ENCODE measurements around the gene ADORA2A. TPM values are rescaled to one million over a fixed set of nuclear protein-coding genes. Genes with fewer than 3 reads are reported as not detected.
"Not testable (repeated sequence)": the region's sequence is repeated elsewhere in the genome, so short reads cannot be mapped to it uniquely, and the experiment has no call there.

The ADORA2A gene
- total and polyA plus RNA-seq, 2 experiments from 2014 or later: 0.54 to 0.64 TPM

- Histone ChIP-seq H2AFZ (no peak overlapping the region), H3K4me2 (ENCODE audit: unreplicated experiment) (no peak overlapping the region), H3K36me3 (ENCODE audit: low read depth) (no peaks in the 10 kb centered on the region), H4K20me1 (ENCODE audit: insufficient read depth) (no peaks in the 10 kb centered on the region), H3F3A (ENCODE audit: insufficient read depth) (peaks cover 56% of the 10 kb centered on the region), H3K79me2 (ENCODE audit: insufficient read depth) (no peaks in the 10 kb centered on the region), H3K4me1 (ENCODE audit: insufficient read depth) (peaks cover 46% of the 10 kb centered on the region), H3K9me3 (ENCODE audit: low read depth) (no peaks in the 10 kb centered on the region), H3K9ac (no peak overlapping the region), H3K27ac (no peak overlapping the region), H3K9me2 (ENCODE audit: insufficient read depth) (no peaks in the 10 kb centered on the region), H3K27me3 (replicated peaks; ENCODE audit: insufficient read depth) (no peaks in the 10 kb centered on the region), H3K4me3 (no peak overlapping the region)
- in situ Hi-C loops (cut with MboI): no loop called here
- no peak for TF ChIP-seq EZH2phosphoT487 (IDR thresholded peaks at IDR 0.05; ENCODE audit: insufficient read depth, low read depth)
- TF ChIP-seq EZH2 (IDR thresholded peaks at IDR 0.05; ENCODE audit: insufficient read depth, poor library complexity, severe bottlenecking): no peak
- WGBS, 2 experiments (ENCODE audit: low coverage in 1 of 2, low lambda C conversion rate in 2 of 2, missing lambda C conversion rate in 2 of 2): 96 to 100% methylated on average over 4 of the region's 4 CpGs
- no peak for DNase-seq
These were observed 57.8 kb downstream of the ADORA2A start for GRCh38 chr22:24485170-24485569.

DNA sequence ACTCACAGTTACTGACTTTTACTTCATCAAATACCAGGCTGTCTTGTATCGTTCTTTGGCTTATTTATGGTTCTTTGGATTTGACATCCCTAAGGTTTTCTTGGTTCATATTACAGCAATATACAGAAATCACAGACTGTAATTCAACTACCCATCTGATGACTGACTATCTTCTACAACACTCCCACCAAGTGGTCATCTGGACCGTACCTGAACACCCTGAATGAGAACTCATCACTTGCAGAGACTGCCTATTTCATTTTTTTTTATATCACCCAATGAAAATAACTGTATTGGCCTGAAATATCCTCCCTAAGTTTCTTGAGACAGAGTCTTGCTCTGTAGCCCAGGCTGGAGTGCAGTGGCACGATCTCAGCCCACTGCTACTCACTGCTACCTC is 58.2 kb downstream of the ADORA2A start:
- Histone ChIP-seq H3K4me1 (ENCODE audit: insufficient read depth) (peaks cover 46% of the 10 kb centered on the region), H2AFZ (no peak overlapping the region), H3K27ac (no peak overlapping the region), H4K20me1 (ENCODE audit: insufficient read depth) (no peaks in the 10 kb centered on the region), H3K9me3 (ENCODE audit: low read depth) (no peaks in the 10 kb centered on the region), H3F3A (ENCODE audit: insufficient read depth) (peaks cover 56% of the 10 kb centered on the region), H3K4me3 (no peak overlapping the region), H3K9ac (no peak overlapping the region), H3K79me2 (ENCODE audit: insufficient read depth) (no peaks in the 10 kb centered on the region), H3K27me3 (replicated peaks; ENCODE audit: insufficient read depth) (no peaks in the 10 kb centered on the region), H3K9me2 (ENCODE audit: insufficient read depth) (no peaks in the 10 kb centered on the region), H3K36me3 (ENCODE audit: low read depth) (no peaks in the 10 kb centered on the region), H3K4me2 (ENCODE audit: unreplicated experiment) (no peak overlapping the region)
- in situ Hi-C loops (cut with MboI): no loop called here
- DNase-seq: no peak
- no peak for TF ChIP-seq EZH2phosphoT487 (IDR thresholded peaks at IDR 0.05; ENCODE audit: insufficient read depth, low read depth)
- no peak for TF ChIP-seq EZH2 (IDR thresholded peaks at IDR 0.05; ENCODE audit: insufficient read depth, poor library complexity, severe bottlenecking)
- WGBS, 2 experiments (ENCODE audit: low coverage in 1 of 2, low lambda C conversion rate in 2 of 2, missing lambda C conversion rate in 2 of 2): 57 to 68% methylated on average over 3 of the region's 3 CpGs

DNA sequence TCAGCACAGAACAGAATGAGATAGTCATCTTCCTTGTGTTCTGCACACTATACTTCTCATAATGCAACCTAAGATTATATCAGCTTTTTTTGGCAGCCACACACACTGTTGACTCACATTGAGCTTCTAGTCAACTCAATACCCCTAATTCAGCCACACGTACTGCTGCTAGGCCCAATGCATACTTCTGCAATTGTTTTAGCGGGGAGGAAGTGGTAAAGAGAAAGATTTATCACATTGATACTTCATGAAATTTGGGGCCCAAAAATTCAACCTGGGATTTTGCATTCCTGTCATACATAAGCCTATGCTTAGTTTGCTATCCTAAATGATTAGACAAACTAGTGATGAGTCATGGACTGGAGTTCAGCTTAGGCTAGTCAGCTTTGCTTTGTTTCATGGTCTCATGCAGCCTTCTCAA is 59.1 kb downstream of the ADORA2A start:
- 0% methylated on average over 2 of the region's 2 CpGs for WGBS, 2 experiments (ENCODE audit: low coverage in 1 of 2, low lambda C conversion rate in 2 of 2, missing lambda C conversion rate in 2 of 2)
- in situ Hi-C loops (cut with MboI): no loop called here
- H3K9me3 ChIP-seq (ENCODE audit: low read depth): no peaks in the 10 kb centered on the region
- H3K36me3 ChIP-seq (ENCODE audit: low read depth): no peaks in the 10 kb centered on the region
- H3K9me2 ChIP-seq (ENCODE audit: insufficient read depth): no peaks in the 10 kb centered on the region
- H3K79me2 ChIP-seq (ENCODE audit: insufficient read depth): no peaks in the 10 kb centered on the region
- H3K4me1 ChIP-seq (ENCODE audit: insufficient read depth): peaks cover 43% of the 10 kb centered on the region
- H3K27me3 ChIP-seq (replicated peaks; ENCODE audit: insufficient read depth): no peaks in the 10 kb centered on the region
- no peaks in the 10 kb centered on the region for H4K20me1 ChIP-seq (ENCODE audit: insufficient read depth)
- peak overlapping the region; percentile 48 for H3K27ac ChIP-seq
- DNase-seq: peak; percentile 91
- no peak overlapping the region for H2AFZ ChIP-seq
- peaks cover 53% of the 10 kb centered on the region for H3F3A ChIP-seq (ENCODE audit: insufficient read depth)
- 0 out of 2 replicates have a peak overlapping the region, but pooled peaks have one; percentile 1 for H3K4me3 ChIP-seq
- peak overlapping the region; percentile 63 for H3K4me2 ChIP-seq (ENCODE audit: unreplicated experiment)
- TF ChIP-seq EZH2 (IDR thresholded peaks at IDR 0.05; ENCODE audit: insufficient read depth, poor library complexity, severe bottlenecking) (no peak), EZH2phosphoT487 (IDR thresholded peaks at IDR 0.05; ENCODE audit: insufficient read depth, low read depth) (no peak)
- no peak overlapping the region for H3K9ac ChIP-seq

GRCh38 chr22:24489011-24489410 is 61.6 kb downstream of the ADORA2A start:
- peaks cover 32% of the 10 kb centered on the region for H3F3A ChIP-seq (ENCODE audit: insufficient read depth)
- H3K4me1 ChIP-seq (ENCODE audit: insufficient read depth): peaks cover 26% of the 10 kb centered on the region
- no peak overlapping the region for H3K9ac ChIP-seq
- H3K27me3 ChIP-seq (replicated peaks; ENCODE audit: insufficient read depth): peaks cover 6% of the 10 kb centered on the region; the same call in 1 of the 2 replicates
- H3K27ac ChIP-seq: no peak overlapping the region
- no peak for DNase-seq
- no peaks in the 10 kb centered on the region for H3K36me3 ChIP-seq (ENCODE audit: low read depth)
- in situ Hi-C loops (cut with MboI): no loop called here
- TF ChIP-seq EZH2phosphoT487 (IDR thresholded peaks at IDR 0.05; ENCODE audit: insufficient read depth, low read depth): no peak
- no peak for TF ChIP-seq EZH2 (IDR thresholded peaks at IDR 0.05; ENCODE audit: insufficient read depth, poor library complexity, severe bottlenecking)
- H3K4me3 ChIP-seq: no peak overlapping the region
- no peaks in the 10 kb centered on the region for H3K9me3 ChIP-seq (ENCODE audit: low read depth)
- H4K20me1 ChIP-seq (ENCODE audit: insufficient read depth): no peaks in the 10 kb centered on the region
- H2AFZ ChIP-seq: no peak overlapping the region
- no peaks in the 10 kb centered on the region for H3K79me2 ChIP-seq (ENCODE audit: insufficient read depth)
- H3K4me2 ChIP-seq (ENCODE audit: unreplicated experiment): no peak overlapping the region
- H3K9me2 ChIP-seq (ENCODE audit: insufficient read depth): no peaks in the 10 kb centered on the region
- whole genome bisulfite sequencing, 2 experiments (ENCODE audit: low coverage in 1 of 2, low lambda C conversion rate in 2 of 2, missing lambda C conversion rate in 2 of 2): 48 to 50% methylated on average over 2 of the region's 2 CpGs

GRCh38 chr22:24489434-24489833 is 62.0 kb downstream of the ADORA2A start:
- H3K79me2 ChIP-seq (ENCODE audit: insufficient read depth); H3K27ac ChIP-seq; H2AFZ ChIP-seq; H3K9me2 ChIP-seq (ENCODE audit: insufficient read depth); H3K4me2 ChIP-seq (ENCODE audit: unreplicated experiment); in situ Hi-C loops (cut with MboI); H4K20me1 ChIP-seq (ENCODE audit: insufficient read depth); H3K9ac ChIP-seq; H3K4me3 ChIP-seq; H3K36me3 ChIP-seq (ENCODE audit: low read depth); H3K9me3 ChIP-seq (ENCODE audit: low read depth); DNase-seq: not testable (repeated sequence)
- peaks cover 10% of the 10 kb centered on the region; the same call in 1 of the 2 replicates for H3K27me3 ChIP-seq (replicated peaks; ENCODE audit: insufficient read depth)
- peaks cover 28% of the 10 kb centered on the region for H3F3A ChIP-seq (ENCODE audit: insufficient read depth)
- peaks cover 22% of the 10 kb centered on the region for H3K4me1 ChIP-seq (ENCODE audit: insufficient read depth)
- WGBS, 2 experiments (ENCODE audit: low coverage in 1 of 2, low lambda C conversion rate in 2 of 2, missing lambda C conversion rate in 2 of 2): 84 to 92% methylated on average over 1 of the region's 1 CpG

Other genes with a start within 250 kb of the ADORA2A start
- under 0.01 TPM in 1 of 2 replicates, not detected in the other for gene SUSD2, start 246.1 kb upstream of the ADORA2A start, total RNA-seq (2014; rRNA removed; shearing (Covaris generic))
- 0.24 and 0.28 TPM in 2 replicates for gene SUSD2, start 246.1 kb upstream of the ADORA2A start, polyA plus RNA-seq (2016; fragmentation: Nextera tagmentation; extraction: Ambion mirVana)
- gene GGT5, start 182.5 kb upstream of the ADORA2A start, total RNA-seq (2014; rRNA removed; shearing (Covaris generic)): 0.38 and 1.3 TPM in 2 replicates
- 5.0 and 5.1 TPM in 2 replicates for gene GGT5, start 182.5 kb upstream of the ADORA2A start, polyA plus RNA-seq (2016; fragmentation: Nextera tagmentation; extraction: Ambion mirVana)
- gene SPECC1L, start 156.8 kb upstream of the ADORA2A start, total RNA-seq (2014; rRNA removed; shearing (Covaris generic)): 34.0 and 39.1 TPM in 2 replicates
- gene SPECC1L, start 156.8 kb upstream of the ADORA2A start, polyA plus RNA-seq (2016; fragmentation: Nextera tagmentation; extraction: Ambion mirVana): 21.1 and 23.9 TPM in 2 replicates
- gene UPB1, start 67.7 kb downstream of the ADORA2A start, total RNA-seq (2014; rRNA removed; shearing (Covaris generic)): not detected in 2 replicates
- gene UPB1, start 67.7 kb downstream of the ADORA2A start, polyA plus RNA-seq (2016; fragmentation: Nextera tagmentation; extraction: Ambion mirVana): not detected in 2 replicates
- gene GUCD1, start 127.5 kb downstream of the ADORA2A start, total RNA-seq (2014; rRNA removed; shearing (Covaris generic)): 92.4 and 125 TPM in 2 replicates
- gene GUCD1, start 127.5 kb downstream of the ADORA2A start, polyA plus RNA-seq (2016; fragmentation: Nextera tagmentation; extraction: Ambion mirVana): 37.2 and 43.0 TPM in 2 replicates
- gene SNRPD3, start 128.4 kb downstream of the ADORA2A start, total RNA-seq (2014; rRNA removed; shearing (Covaris generic)): 79.4 and 106 TPM in 2 replicates
- gene SNRPD3, start 128.4 kb downstream of the ADORA2A start, polyA plus RNA-seq (2016; fragmentation: Nextera tagmentation; extraction: Ambion mirVana): 108 and 109 TPM in 2 replicates
- 7.8 and 16.3 TPM in 2 replicates for gene LRRC75B, start 165.5 kb downstream of the ADORA2A start, total RNA-seq (2014; rRNA removed; shearing (Covaris generic))
- 10.6 and 11.4 TPM in 2 replicates for gene LRRC75B, start 165.5 kb downstream of the ADORA2A start, polyA plus RNA-seq (2016; fragmentation: Nextera tagmentation; extraction: Ambion mirVana)
- gene GGT1, start 175.6 kb downstream of the ADORA2A start, total RNA-seq (2014; rRNA removed; shearing (Covaris generic)): 2.1 and 5.3 TPM in 2 replicates
- gene GGT1, start 175.6 kb downstream of the ADORA2A start, polyA plus RNA-seq (2016; fragmentation: Nextera tagmentation; extraction: Ambion mirVana): 0.14 and 0.60 TPM in 2 replicates